Renal cortex interstitium (tissue), 11 donors: ENCODE data around the gene RAC3. TPM values are rescaled to one million over a fixed set of nuclear protein-coding genes. Genes with fewer than 3 reads are reported as not detected.

Source experiments
- DNase-seq, 11 donors: peaks; one replicate each; pipeline ENCODE4 v3.0.0-alpha.2; 2013; ENCODE audit warnings: low read depth in 9 of 11, low spot score in 4 of 11; ENCODE audit errors: extremely low read depth in 1 of 11
- polyA plus RNA-seq, 3 donors: library from polyadenylated mRNA; unstranded; fragments of 120-200 nt; gene quantifications; one replicate each; pipeline ENCODE4 v1.2.1, GENCODE V29; 2013; ENCODE audit not compliant: insufficient read length in 3 of 3

RAC3 gene
- polyA plus RNA-seq, 3 donors, result 8.3 to 16.2 (median 11.7) TPM

DNA sequence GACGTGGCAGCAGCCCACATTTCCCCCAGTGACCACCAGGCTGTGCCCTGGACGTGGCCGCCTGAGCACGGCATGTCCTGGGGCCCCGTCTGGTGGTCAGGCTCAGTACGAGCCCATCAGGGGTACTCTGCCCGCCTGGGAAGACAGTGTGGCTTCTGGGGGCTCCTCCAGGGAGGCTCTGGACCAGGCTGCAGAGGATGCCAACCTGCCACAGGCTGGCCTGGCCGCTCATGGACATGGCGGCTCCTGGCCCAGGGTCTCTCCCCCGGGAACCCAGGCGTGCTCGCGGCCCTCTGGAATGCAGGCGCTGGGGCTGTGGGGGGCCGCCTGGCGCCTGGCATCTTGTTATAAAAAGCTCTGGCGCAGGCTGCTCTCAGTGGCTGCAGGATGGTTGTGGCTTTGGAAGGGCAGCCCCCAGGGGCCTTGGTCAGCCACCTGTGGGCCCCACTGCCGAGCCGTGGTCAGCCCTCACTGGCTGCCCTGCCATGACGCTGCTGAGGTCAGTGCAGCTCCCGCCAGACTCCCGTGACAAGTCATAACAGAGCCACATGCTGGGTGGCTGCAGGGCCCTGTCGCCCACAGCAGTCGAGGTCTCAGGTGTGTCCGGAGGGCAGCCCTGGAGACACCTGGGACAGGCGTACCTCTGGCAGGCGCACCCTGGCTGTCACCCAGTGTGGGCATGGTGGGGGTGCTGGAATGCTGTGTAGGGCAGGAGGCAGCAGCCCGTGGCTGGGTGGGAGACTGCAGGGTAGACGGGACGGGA, 23.8 kb upstream of the RAC3 start:
- DNase-seq, result no peak

DNA sequence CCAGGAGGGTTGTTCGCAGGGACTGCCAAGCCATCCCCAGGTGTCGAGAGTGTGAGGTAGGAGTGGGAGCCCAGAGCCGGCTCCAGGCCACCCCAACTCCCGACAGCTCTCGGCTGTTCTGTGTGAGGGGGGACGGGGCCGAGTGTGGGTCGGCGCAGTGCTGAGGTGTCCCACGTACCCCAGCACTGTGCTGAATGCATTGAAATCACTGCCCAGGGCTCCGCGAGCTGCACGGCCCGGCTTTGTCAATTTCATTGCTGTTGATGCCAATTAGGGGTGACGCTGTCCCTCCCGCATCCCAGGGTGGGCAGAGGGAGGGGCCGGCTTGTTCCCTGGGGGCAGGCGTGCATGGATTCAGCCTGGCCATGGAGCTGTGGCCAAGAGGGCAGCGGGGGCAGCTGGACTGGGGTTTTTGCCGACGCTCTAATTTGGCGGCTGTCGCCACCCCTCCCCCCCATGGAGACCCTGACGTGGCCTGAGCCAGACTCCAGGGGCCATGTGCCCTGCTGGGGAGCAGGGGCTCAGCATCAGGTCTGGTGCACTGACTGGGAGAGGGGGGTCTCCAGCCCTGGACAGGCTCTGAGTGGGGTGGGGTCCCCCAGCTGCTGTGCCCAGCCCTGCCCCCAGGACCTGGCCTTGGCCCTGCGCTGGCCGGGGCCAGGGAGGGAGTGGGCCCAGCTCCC, 23.1 kb upstream of the RAC3 start:
- DNase-seq, result no peak

DNA sequence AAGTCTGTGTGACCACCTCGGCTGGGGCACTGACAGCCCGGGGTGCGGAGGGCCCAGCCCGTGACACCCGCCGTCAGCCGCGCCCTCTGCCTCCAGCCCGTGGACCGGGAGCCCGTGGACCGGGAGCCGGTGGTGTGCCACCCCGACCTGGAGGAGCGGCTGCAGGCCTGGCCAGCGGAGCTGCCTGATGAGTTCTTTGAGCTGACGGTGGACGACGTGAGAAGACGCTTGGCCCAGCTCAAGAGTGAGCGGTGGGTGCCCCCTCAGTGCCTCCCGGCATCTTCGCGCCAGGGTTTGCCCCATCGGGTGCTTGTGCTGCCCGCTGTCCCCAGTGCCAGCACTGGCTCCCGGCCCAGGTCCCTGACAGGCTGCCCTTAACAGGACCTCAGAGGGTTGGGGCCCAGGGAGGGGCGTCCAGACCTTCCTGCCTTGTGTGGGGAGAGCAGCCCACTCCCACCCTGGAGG, 22.5 kb upstream of the RAC3 start:
- DNase-seq, result no peak

DNA sequence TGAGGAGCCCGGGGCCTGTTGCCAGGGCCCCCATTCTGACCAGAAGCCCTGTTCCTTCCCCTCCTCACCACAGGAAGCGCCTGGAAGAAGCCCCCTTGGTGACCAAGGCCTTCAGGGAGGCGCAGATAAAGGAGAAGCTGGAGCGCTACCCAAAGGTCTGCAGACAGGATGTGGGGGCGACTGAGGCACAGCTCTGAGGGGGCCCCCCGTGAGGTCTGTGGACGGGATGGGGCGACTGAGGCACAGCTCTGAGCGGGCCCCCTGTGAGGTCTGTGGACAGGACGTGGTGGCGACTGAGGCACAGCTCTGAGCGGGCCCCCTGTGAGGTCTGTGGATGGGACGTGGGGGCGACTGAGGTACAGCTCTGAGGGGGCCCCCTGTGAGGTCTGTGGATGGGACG, 22.1 kb upstream of the RAC3 start:
- DNase-seq, result no peak

DNA sequence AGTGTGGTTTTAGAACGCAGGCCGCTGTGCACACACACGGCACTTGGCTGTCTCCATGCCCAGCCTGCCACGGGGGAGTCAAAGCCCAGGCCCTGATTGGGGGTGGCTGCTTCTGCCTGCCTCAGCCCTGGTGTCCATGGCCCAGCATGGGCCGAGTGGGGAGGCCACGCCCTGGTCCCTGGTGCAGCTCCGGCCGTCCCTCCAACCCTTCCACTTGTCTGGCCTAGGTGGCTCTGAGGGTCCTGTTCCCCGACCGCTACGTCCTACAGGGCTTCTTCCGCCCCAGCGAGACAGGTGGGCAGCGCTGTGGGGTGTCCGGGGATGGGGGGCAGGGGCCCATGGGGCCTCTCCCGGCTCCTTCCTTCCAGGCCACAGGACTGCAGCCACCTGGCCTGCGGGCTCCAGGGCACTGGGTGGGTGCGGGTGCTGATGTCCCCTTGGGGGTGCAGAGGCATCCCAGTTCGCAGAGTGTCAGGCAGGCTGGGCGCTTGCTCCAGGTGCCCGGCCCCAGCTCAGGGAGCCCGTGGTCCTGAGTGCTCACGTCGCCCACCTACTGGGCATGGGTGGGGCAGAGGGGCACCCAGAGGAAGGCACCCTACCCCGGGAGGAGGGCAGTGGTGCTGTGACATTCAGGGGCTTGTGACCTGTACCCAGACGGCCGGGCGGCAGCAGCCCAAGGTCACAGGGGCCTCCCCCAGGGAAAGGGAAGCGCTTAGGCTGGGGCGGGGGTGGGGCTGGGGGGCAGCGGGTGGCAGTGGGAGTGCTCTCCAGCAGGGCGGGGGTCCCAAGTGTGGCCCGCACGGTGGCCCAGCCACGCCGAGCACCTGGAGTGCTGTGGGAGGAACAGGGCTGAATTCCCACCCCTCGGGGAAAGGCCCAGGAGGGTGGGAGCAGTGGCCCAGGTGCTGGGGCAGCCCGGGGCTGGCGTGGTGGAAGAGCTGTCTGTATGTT, 20.6 kb upstream of the RAC3 start:
- no peak for DNase-seq

DNA sequence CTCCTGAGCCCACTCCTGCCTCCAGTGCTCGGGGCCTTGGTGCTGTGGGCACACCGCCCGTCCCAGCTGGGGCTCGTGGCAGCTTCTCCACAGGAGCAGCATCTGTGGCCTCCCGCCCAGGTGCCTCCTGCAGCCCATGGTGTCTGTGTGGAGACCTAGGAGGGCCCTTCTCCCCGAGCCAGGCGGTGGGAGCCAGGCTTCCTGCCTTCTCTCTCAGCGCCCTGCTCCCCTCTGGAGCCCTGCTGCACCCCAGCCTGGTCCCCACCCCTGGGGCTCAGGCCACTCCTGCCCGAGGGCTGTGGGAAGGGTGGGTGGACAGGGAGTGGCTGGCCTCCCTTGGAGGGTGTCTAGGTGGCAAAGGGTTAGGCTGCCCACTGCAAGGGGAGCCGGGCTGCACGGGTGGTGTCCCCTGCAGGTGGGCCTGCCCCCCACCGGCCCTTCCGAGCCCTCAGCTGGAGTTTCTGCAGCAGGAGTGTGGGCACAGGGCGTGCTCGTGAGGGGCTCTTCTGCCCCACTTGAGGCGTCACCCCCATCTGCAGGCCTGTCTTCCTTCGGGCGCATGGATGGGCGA, 19.8 kb upstream of the RAC3 start:
- DNase-seq, result no peak

DNA sequence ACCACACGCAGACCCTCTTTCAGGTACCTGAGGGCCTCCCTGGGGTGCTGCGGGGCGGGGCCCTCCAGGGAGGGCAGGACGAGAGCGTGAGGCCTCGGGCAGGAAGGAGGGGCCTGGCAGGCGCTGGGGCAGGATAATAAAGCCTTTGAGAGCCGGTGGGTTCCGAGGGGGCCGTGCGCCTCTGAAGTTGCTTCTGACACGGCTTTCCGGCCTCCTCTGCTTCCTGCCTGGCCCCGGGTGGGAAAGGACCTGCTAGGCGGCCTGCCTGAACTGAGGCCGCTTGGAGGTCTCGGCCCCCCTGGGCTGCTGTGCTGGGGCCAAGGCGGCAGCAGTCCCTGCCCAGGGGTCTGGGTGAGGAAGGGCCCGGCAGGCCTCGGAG, 19.2 kb upstream of the RAC3 start:
- DNase-seq, result no peak

DNA sequence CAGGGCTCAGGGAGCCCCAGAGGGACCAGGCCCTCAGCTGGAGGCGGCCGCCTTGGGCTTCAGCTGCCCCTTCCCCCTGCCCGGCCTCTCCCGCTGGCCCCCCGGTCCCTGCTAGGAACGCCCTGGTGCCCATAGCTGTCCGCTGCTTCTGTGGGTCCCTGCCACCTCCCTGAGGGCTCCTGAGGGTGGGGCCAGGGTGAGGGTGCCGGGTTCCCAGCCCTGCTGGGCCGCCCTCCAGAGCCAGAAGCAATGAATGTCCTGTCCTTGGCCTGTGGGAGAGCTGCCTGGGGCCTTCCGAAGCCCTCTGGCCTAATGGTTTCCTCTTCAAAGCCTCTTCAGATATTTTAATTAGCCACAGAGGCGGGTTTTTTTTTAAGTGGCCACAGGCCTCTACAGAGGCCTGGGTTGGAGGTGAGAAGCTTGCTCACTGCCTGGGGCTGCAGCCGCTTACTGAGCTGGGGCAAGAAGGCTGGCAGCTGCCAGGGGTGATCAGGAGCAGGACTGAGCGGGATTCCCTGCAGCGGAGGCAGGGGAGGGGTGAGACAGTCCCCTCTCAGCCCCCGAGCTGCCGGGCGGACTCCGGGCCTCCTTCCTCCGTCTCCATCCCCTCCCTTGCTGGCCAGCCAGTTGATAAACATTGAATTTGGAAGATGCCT, 18.7 kb upstream of the RAC3 start:
- no peak for DNase-seq

DNA sequence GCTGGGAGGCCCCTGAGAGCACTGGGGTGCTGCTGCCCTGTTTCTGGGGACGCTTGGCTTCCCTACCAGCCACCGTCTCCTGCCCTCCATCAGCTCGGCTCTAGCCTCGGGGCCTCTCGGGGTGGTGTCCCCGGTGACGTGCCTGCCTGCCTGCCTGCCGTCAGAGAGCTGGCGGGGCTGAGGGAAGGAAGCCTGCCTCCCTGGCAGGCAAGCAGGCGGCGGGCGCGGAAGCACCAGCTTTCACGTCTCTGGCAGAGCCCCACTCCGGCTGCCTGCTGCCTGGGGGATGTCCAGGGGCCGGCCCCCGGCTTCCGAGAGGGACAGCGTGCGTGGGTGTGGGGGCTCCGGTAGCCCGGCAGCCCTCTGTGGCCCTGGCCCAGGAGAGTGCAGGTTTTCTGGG, 18.1 kb upstream of the RAC3 start:
- no peak for DNase-seq

DNA sequence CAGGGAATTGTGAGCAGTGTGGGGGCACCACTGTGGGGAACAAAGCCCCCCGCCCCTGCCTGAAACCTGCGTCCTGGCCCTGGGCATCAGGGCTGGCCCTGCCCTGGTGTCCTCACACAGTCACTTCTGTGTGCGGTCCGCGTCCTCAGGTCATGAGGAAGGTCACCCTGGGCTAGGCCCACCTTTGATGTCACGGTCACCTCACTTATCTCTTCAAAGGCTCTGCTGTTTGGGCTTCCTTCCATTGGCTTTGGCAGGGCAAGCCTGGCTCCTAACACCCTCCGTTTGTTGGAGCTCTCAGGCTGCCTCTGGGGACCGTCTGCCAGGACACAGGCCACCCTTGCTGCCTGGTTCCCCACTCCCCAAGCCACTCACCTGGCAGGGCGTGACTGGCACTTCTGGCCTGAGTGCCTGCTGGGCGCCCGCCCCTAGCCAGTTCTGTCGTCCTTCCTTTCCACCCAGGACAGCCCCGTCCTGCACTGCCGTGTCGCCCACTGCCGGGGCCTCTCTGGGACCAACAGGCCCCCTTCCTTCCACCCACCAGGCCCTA, 17.6 kb upstream of the RAC3 start:
- no peak for DNase-seq

DNA sequence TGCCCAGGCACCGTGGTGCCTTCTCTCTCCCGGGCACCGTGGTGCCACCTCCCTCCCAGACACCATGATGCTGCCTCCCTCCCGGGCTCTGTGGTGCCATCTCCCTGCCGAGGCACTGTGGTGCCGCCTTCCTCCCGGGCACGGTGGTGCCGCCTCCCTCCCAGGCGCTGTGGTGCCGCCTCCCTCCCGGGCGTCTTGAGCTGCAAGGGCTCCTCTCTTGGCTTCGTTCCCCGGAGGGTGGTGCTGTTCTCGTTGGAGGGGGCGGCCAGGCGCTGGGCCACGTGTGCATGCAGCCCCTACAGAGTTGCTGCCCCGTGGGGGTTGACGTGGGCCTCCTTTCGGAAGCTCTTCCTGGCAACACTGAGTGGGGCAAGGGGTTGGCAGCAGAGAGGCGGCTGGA, 17.0 kb upstream of the RAC3 start:
- no peak for DNase-seq

DNA sequence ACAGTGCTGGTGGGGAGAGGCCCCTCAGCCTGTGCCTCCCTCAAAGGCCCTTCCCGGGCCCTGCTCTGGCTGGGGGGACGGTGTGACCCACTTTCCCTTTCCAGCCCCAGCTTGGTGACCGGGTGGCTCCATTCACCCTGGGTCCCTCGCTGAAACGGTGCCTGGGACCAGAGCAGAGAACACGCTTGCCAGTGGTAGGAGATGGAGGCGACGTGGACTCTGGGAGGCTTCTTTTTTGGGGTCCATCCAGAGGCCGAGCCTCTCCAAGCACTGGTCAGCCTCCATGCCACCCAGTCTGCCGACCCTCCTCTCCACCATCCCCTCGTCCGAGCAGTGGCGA, 16.5 kb upstream of the RAC3 start:
- no peak for DNase-seq

DNA sequence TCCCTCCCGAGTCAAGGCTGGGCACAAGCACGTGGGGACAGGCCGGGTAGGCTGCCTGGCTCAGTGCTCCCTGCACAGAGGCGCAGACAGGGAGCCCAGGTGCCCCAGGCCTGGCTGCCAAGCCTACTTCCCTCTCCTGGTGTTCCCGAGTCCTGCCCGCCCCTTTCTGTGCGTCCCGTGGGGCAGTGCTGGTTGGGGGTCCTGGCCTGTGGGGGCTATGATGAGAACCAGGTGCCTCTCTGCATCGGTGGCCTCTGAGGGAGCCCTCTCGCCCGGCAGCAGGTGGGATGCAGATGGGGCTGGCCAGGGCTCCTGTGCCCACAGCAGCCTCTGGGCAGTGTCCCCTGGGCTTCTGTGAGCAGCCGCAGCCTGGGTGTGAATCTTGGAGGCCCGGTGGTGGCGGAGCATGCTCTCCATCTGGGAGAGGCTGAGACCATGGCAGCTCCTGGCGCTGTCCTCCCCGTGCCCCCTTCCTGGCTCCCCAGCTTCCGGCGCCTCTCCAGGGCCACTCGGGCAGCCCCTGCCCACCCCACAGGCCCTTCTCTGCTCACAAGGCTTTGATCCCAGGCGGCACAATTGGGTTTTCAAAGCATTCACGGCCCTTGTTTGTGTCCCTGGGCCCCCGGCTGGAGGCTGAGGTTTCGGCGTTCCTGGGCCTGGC, 16.0 kb upstream of the RAC3 start:
- DNase-seq, result no peak

DNA sequence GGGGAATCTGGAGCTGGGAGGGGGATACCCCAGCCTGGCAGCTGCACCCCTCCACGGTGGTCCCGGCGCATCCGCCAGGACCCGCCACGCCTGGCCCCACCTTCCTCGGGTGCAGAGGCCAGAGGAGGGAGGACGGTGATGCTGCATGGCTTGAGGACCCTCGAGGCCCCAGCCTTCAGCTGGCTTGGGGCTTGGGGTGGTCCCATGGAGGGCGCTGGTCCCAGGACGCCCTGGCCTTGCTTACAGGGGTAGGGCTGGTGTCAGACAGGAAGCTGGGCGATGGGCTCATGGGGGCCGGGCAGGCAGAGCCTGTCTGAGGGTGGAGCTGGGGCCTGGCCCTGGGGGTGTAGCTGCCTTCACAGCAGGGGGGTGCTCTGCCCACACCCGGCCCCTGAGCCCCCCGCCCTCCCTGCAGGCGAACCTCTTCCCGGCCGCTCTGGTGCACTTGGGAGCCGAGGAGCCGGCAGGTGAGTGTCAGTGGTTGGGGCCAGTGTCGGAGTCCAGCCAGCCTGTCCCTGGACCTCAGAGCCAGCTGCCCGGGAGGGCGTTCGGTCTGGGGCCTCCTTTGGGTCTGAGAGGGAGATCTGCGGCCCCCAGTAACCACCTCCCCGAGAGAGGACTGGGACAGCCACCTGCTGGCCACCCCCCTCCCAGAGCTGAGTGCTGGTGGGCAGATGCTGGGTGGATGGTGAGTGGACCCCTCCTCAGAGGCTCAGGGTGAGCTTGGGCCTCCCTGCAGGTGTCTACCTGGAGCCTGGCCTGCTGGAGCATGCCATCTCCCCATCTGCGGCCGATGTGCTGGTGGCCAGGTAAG, 15.2 kb upstream of the RAC3 start:
- DNase-seq, result no peak

DNA sequence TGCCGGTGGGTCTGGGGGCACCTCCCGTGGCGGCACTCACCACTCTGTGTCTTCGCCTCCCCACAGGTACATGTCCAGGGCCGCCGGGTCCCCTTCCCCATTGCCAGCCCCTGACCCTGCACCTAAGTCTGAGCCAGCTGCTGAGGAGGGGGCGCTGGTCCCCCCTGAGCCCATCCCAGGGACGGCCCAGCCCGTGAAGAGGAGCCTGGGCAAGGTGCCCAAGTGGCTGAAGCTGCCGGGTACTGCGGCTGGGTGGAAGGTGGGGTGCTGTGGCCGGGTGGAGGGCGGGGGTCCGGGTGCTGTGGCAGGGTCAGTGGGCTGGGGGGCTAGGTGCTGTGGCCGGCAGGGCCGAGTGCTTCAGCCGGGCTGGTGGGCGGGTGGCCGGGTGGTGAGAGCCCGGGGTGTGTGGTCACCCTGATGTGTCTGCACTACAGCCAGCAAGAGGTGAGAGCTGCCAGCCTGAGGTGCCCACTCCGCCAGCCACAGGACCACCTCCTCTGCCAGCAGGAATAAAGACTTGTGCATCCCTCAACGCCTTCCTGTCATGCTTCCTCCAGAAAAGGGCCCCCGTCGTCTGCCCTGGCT, 14.5 kb upstream of the RAC3 start:
- DNase-seq, result no peak

DNA sequence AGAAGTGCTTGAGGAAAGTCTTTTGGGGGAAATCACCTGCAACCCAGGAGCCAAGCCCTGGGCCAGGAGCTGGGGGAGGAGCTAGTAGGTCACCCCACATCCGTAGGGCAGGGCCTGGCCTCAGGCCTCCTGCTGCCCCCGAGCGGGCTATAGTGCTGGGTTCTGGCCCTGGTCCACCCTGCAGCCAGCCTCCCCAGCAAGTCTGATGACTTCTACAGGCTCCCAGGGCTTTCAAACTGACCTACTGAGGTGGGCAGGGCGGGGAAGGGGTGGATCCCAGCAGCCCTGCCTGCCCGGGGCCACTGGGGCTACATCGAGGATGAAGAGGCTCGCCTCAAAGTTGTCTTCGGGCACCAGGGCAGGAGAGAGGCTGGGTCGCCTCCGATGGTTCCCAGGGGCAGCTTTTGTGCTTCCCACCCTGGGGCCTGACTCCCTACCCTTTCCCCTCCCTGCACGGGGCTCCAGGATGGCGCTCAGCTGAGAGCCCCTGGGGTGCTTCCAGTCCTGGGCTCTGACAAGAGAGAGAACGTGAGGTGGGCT, 13.8 kb upstream of the RAC3 start:
- no peak for DNase-seq
